ENCODE data around the gene KANSL1. TPM values are rescaled to one million over a fixed set of nuclear protein-coding genes. Genes with fewer than 3 reads are reported as not detected.

KANSL1 gene
- total RNA-seq, 1 experiment from 2014 or later: 67.1 TPM

DNA sequence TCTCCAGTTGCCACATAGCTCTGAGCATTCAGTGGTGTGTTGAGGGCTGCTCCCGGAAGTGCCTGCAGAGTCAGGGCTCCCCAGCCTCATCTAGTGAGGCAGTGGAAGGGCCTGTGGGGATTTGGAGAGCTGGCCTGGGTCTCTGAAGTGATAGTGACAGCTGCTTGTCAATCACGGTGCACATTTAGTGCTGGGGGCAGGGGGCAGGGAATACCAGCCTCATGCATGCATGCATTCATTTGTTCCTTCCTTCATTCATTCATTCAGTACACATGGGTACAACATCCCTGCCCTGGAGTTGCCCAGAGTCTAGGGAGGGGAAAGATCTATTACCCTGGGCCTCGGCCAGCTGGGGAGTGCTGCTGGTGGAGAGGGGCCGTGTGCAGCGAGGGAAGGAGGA, 205.5 kb downstream of the KANSL1 start:
- POLR2A ChIA-PET: interaction anchor here (0.9 kb wide), 1 partner anchor 11 kb away, joined by 3 read pairs; no protein-coding TSS in a partner anchor
- H3K4me3 Mint-ChIP-seq (ENCODE audit: unreplicated experiment): no peak overlapping the region
- H3K27me3 Mint-ChIP-seq (ENCODE audit: insufficient read depth, unreplicated experiment): no peaks in the 10 kb centered on the region
- no peaks in the 10 kb centered on the region for H3K36me3 Mint-ChIP-seq (ENCODE audit: insufficient read depth, unreplicated experiment)
- intact Hi-C loops (cut with micrococcal nuclease): no loop called here
- H3K9me3 Mint-ChIP-seq (ENCODE audit: unreplicated experiment): no peaks in the 10 kb centered on the region
- H3K4me1 Mint-ChIP-seq (ENCODE audit: insufficient read depth, unreplicated experiment): no peaks in the 10 kb centered on the region
- DNase-seq (ENCODE audit: unreplicated experiment): no peak
- BruUV-seq (replicated peaks): no TSS peak
- CTCF ChIA-PET: interaction anchor here (0.5 to 1.2 kb wide), 2 partner anchors 15 to 82 kb away, joined by 3 read pairs; no protein-coding TSS in a partner anchor
- no peak overlapping the region for H3K27ac Mint-ChIP-seq (ENCODE audit: low read depth, unreplicated experiment)
- TF ChIP-seq, protein P1, sequence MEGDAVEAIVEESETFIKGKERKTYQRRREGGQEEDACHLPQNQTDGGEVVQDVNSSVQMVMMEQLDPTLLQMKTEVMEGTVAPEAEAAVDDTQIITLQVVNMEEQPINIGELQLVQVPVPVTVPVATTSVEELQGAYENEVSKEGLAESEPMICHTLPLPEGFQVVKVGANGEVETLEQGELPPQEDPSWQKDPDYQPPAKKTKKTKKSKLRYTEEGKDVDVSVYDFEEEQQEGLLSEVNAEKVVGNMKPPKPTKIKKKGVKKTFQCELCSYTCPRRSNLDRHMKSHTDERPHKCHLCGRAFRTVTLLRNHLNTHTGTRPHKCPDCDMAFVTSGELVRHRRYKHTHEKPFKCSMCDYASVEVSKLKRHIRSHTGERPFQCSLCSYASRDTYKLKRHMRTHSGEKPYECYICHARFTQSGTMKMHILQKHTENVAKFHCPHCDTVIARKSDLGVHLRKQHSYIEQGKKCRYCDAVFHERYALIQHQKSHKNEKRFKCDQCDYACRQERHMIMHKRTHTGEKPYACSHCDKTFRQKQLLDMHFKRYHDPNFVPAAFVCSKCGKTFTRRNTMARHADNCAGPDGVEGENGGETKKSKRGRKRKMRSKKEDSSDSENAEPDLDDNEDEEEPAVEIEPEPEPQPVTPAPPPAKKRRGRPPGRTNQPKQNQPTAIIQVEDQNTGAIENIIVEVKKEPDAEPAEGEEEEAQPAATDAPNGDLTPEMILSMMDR (IDR thresholded peaks at IDR 0.05; ENCODE audit: unreplicated experiment): no peak

DNA sequence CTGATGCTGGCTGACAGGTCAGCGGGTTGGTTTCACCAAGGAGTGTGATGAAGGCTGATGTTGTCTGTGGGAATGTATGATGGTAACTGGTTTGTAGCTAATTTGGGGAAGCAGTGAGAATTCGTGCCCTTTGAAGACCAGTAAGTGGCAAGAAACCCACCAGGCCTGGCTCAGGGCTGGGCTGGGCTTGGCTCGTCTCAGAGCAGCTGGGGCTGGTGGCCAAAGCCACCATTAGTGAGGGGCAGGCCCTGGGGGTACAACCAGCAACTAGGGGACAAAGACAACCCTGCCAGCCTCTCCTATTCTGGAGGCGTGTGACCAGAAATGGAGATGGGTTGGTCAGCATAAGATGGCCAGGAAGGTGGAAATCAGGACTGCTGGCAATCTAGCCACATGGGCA, 207.2 kb downstream of the KANSL1 start:
- no peaks in the 10 kb centered on the region for H3K9me3 Mint-ChIP-seq (ENCODE audit: unreplicated experiment)
- DNase-seq (ENCODE audit: unreplicated experiment): no peak
- CTCF ChIA-PET: interaction anchor here (0.6 kb wide), 1 partner anchor 301 kb away, joined by 3 read pairs; no protein-coding TSS in a partner anchor
- BruUV-seq (replicated peaks): no TSS peak
- POLR2A ChIA-PET: interaction anchor here (0.6 kb wide), 1 partner anchor 15 kb away, joined by 3 read pairs; no protein-coding TSS in a partner anchor
- H3K4me3 Mint-ChIP-seq (ENCODE audit: unreplicated experiment): no peak overlapping the region
- intact Hi-C loops (cut with micrococcal nuclease): no loop called here
- no peaks in the 10 kb centered on the region for H3K36me3 Mint-ChIP-seq (ENCODE audit: insufficient read depth, unreplicated experiment)
- H3K27ac Mint-ChIP-seq (ENCODE audit: low read depth, unreplicated experiment): no peak overlapping the region
- no peaks in the 10 kb centered on the region for H3K27me3 Mint-ChIP-seq (ENCODE audit: insufficient read depth, unreplicated experiment)
- H3K4me1 Mint-ChIP-seq (ENCODE audit: insufficient read depth, unreplicated experiment): no peaks in the 10 kb centered on the region
- TF ChIP-seq, protein P1 (IDR thresholded peaks at IDR 0.05; ENCODE audit: unreplicated experiment): no peak

DNA sequence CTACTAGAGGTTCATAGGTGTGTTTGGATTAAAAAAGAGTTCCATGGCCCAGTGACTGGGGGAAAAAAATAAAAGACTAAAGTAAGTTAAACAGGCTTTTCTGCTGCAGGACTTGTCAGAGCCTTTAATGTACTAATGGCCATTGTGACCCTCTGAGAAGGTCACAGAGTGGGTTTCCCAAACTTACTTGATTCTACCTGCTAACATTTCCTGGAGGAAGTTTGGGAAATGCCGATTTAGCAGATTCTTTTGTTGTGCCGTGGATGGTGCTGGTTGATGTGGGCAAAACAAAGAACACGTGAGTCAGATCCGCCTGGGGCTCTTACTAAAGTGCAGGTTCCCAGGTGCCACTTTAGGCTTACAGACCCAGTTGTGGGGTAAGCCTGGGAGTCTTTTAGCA, 207.8 kb downstream of the KANSL1 start:
- intact Hi-C loops (cut with micrococcal nuclease): no loop called here
- ChIA-PET POLR2A (no interaction called here), CTCF (interaction anchor here (0.6 kb wide), 1 partner anchor 22 kb away, joined by 4 read pairs; no protein-coding TSS in a partner anchor)
- no peaks in the 10 kb centered on the region for H3K36me3 Mint-ChIP-seq (ENCODE audit: insufficient read depth, unreplicated experiment)
- H3K27ac Mint-ChIP-seq (ENCODE audit: low read depth, unreplicated experiment): no peak overlapping the region
- no TSS peak for BruUV-seq (replicated peaks)
- no peak overlapping the region for H3K4me3 Mint-ChIP-seq (ENCODE audit: unreplicated experiment)
- no peaks in the 10 kb centered on the region for H3K4me1 Mint-ChIP-seq (ENCODE audit: insufficient read depth, unreplicated experiment)
- DNase-seq (ENCODE audit: unreplicated experiment): no peak
- no peaks in the 10 kb centered on the region for H3K27me3 Mint-ChIP-seq (ENCODE audit: insufficient read depth, unreplicated experiment)
- no peaks in the 10 kb centered on the region for H3K9me3 Mint-ChIP-seq (ENCODE audit: unreplicated experiment)
- TF ChIP-seq, protein P1 (IDR thresholded peaks at IDR 0.05; ENCODE audit: unreplicated experiment): no peak

DNA sequence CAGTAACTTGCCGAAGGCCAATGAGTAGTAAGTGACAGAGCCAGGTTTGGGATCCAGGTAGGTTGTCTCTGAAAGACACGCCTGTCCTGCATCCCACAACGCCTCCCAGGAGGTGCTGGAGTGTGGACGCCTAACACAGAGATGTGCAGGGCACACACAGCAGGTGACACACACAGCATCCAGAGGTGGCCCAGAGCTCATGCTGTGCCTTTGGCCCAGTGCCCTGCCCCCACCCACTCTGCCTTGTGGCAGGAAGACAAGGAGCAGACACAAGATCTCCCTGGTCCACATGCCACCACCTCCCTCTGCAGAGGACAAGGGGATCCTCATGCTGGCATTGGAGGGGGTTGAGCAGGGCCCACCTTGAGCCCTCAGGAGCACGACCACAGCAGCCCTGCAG, 208.9 kb downstream of the KANSL1 start:
- TF ChIP-seq, protein P1 (IDR thresholded peaks at IDR 0.05; ENCODE audit: unreplicated experiment): no peak
- Mint-ChIP-seq H3K9me3 (ENCODE audit: unreplicated experiment) (no peaks in the 10 kb centered on the region), H3K4me1 (ENCODE audit: insufficient read depth, unreplicated experiment) (no peaks in the 10 kb centered on the region), H3K36me3 (ENCODE audit: insufficient read depth, unreplicated experiment) (no peaks in the 10 kb centered on the region), H3K27ac (ENCODE audit: low read depth, unreplicated experiment) (no peak overlapping the region), H3K4me3 (ENCODE audit: unreplicated experiment) (no peak overlapping the region), H3K27me3 (ENCODE audit: insufficient read depth, unreplicated experiment) (no peaks in the 10 kb centered on the region)
- no peak for DNase-seq (ENCODE audit: unreplicated experiment)
- intact Hi-C loops (cut with micrococcal nuclease): no loop called here
- ChIA-PET CTCF (interaction anchor here (0.7 kb wide), 1 partner anchor 94 kb away, joined by 3 read pairs; no protein-coding TSS in a partner anchor), POLR2A (interaction anchor here (0.6 kb wide), 1 partner anchor 217 kb away, joined by 3 read pairs; no protein-coding TSS in a partner anchor)
- BruUV-seq (replicated peaks): no TSS peak
